ENCODE measurements around the gene SNTG2. TPM values are rescaled to one million over a fixed set of nuclear protein-coding genes. Genes with fewer than 3 reads are reported as not detected.
"Not testable (repeated sequence)": the region's sequence is repeated elsewhere in the genome, so short reads cannot be mapped to it uniquely, and the experiment has no call there.

SNTG2 gene
- total RNA-seq, 1 donor from 2014 or later = 0.17 TPM

DNA sequence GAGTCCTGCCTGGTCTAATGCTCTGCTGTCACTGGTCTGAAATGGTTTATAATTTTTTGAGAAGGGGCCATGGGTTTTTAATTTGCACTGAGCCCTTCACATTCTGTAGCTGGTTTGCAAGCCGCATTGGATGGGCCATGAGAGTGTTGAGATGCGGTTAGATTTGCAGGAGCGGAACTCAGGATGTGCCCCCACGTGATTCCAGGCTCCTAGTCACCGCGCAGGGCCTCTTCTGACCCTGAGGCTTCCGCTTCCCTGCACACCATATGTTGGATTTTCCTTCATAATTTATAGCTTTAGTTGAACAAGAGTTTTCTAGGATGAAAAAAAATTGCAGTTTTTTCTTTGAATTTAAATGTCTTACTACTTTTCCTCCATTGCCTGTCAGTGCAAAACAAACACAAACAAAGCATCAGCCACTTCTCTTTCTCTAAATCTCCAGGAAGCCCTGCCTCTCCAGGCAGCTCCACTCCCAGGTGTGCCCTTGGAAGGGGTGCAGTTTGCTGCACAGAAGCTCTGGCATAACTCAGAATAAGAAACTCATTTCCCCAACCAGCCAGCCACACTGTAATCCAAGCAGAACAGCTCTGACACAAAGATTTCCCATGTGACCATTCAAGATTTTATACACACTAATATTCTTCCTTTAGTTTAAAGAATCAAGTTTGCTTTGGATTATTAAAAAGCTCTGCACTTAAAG is 444.2 kb downstream of the SNTG2 start:
- no peak for DNase-seq

DNA sequence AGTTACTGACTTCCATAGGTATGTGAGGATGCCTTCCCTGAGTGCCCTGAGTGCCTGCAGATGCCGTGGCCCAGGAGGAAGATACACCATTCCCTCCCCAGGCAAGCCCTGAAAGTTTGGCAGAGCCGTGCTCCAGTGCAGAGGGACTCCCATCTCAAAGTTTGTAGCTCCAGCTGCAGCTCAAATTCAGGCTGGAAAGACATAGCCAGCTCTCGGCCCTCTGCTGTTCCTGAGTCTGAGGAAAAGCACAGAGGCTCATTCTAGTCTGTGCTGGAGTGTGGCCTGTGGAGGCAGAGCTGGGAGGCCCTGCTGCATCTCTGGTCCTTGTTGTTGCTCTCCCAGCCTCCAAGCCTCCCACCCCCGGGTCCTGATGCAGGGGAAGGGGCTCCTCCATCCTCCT is 446.7 kb downstream of the SNTG2 start:
- DNase-seq = no peak

DNA sequence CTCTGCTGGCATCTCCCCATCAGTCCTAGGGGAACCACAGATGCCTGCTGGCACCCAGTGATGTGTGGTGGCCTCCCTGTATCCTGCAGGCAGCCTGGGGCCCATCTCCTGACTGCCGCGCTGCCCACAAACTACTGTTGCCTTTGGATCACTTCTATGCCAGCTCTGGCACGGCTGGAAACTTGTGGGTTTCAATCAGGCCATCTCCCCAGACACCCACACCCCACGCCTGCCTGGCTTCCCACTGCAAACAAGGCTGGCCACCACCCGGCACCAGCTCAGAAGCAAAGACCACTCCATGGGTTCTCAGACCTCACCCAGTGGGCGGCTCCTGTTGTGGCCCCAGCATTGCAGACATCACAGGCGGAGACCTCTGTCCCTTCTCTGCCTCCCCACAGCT is 447.5 kb downstream of the SNTG2 start:
- no peak for DNase-seq

DNA sequence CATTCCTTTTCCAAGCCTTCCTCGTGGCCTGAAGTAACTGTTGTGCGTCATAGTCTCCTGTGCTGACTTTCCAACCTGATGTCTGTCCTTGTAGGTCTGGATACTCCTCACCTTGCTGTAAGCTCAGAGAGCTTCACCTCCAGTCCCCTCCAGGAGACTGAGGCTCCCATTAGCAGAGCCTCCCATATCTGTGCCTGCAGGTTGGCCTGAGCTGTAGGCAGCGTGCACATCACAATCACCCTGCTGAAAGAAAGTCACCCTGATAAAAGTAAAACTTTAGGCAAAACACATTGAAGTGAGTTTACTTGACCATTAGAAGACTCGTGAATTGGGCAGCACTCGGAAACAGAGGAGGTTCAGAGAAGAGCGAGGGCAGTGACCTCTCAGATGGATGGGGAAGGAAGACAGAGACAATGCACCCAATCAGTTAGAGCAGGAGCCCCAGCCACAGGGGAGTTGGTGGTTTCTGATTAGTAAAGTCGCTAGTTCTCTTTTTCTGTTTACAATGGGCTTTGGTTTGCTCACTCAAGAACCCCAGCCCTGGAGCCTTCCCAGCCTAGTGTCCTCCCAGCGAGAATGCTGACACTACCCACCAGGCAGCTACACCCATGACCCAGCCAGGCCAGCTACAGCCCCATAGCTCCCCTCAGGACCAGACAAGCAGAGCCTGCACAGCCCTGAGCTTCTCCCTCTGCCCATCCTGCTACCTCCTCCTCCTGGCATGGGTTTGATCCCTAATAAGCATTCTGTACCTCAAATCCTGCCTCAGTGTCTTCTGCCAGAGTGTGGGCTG is 450.5 kb downstream of the SNTG2 start:
- DNase-seq = no peak

DNA sequence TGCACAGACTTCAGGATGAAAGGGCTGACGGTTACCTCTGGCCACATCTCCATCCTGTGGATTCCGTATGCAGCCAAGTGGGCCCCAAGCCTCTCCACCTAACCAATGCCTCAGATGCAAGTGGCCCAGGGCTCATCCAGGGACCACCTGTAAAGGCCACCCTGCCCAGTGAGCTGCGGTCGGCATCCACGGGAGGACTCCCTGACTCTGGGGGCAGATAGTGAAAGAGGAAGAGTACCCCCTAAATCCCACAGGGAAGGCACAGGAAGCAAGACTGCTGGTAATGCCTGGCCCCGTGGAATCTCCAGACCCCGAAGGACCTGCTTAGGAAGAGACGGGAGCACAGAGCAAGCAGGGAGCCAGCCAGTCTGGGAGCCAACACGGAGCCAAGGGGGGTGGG is 451.4 kb downstream of the SNTG2 start:
- no peak for DNase-seq

DNA sequence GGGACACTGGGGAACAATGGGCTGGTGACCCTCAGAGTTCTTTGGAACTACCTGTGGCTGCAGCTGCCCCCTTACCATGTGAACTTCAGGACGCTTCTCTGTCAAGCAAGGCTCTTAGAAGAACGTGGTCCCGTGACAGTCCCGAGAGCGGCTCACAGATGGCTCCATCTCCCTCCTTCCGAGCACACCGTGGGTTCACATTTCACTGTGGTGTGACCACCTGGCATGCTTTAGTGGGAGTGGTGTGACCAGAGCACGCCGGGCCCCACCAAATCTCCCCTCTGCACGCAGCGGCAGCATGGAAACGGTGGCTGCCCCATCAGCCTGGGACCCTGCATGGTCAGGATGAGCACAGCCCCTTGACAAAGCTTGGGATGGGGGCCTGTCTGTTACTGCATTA is 452.9 kb downstream of the SNTG2 start:
- DNase-seq = no peak

DNA sequence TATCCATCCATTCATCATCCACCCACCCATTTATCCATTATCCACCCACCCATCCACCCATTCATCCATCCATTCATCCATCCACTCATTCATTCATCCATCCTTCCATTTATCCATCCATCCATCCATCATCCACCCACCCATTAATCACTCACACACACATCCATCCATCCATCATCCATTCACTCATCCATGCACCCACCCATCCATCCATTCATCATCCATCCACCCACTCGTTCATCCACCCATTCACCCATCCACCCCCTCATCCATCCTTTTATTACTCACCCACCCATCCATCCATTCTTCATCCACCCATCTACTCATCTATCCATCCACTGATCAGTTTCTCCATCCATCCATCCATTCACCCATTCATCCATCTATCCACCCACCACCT is 454.5 kb downstream of the SNTG2 start:
- no peak for DNase-seq

DNA sequence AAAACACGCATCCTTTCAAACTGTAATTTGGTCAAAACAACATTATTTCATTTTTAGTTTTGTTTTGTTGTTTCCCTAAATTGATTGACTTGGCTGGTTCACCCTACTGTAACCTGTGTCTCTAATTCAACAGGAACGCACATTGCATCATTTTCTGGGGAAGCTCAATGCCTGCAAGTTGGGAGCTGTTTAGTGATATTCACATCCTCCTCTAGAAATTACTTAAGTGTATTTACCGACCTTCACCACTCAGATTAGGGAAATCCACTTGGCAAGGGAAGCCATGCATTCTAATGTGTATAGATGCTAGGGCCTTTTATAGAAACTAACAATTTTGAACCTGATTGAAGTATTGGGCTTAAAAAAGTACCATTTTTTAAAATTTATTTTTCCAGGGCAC is 455.3 kb downstream of the SNTG2 start:
- DNase-seq = no peak

DNA sequence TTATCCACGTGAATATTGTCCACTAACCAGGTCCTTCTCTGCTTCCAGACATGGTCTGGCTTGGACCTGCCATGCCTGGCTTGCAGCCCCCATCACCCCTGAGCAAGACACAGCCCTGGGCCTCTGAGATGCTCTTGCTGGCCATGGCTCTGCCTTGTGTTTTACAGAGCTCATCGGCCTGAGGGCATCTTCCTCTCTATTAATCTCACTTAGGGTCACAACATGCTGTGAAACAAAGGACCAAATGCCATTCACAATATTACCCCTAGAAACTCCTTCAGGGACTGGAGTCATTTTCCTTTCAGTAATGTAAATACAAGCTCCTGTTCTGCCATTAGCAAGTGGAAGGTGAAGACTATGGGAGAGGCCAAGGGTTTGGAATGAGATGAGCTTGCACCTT is 455.8 kb downstream of the SNTG2 start:
- no peak for DNase-seq

DNA sequence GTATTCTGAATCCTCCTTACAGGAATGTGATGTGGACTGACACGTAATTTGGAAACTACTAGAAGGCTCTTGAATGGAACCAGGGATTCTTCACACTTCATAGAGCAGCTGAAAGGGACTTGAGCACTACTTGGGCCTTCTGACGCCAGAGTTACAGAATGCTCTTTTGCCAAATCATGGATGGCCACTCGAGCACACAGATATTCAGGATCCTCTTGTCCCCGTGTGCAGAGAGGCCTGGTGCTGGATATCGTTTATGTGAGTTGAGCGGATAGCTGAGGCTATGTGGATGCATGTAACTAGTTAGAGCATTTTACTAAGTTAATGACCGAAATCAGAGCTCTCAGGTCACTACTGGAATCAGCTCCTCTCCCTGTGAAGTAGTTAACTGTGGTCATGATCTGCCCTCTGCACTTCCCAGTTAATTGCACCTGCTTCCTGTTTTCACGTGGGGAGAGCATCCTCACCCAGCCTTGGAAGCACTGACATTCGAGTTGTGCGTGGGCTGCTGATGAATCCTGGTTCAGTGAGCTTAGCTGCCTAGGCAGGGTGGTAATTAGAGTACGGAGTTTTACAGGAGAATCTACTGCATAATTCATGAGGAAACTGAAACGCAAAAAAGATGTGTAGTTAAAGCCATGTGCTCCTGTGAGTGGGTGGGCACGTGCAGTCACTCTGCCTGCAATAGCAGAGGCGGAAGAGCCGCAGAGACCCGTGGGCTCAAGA is 457.5 kb downstream of the SNTG2 start:
- no peak for DNase-seq

DNA sequence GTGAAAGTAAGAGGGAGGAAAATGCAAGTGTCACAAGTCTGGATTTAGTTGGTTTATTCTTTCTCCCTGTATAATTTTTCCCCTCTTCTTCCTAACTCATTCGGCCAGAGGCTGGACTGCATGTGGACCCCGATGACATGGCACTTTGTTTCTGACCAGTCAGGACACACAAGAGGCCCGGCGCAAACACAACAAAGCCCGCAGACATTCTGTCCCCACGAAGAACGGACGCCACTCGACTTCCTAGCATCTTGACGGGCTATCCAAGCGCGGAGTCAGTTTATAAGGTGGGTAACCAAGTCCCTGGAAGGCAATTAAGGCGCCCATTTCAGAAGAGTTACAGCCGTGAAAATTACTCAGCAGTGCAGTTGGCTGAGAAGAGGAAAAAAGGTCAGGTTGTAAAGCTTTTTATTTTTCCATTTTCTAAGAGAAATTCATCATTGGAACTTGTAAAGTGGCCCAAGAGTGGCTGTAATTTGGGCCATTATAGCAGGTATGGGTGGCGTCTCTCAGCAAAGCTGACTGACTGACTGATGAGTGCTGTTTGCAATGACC is 462.6 kb downstream of the SNTG2 start, which contains the start of gene TPO:
Gene TPO, plus strand, starts transcription at position 308 of the 555 bp plus-strand sequence. CDS start 946 bp downstream, outside the sequence.
- no peak for DNase-seq

DNA sequence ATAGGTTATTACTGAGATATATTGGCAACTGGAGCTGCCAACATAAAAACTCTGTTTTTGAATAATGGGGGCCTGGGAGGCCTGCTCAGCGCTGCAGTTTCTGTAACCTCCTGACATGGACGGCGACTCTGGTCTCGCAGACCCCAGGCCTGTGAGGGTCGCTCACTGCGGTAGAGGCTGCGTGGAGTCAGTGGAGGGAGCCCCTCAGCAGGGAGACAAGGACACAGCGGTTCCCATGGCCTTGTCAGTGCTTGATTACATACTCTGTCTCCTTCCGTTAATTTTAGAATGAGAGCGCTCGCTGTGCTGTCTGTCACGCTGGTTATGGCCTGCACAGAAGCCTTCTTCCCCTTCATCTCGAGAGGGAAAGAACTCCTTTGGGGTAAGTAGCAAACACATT is 463.5 kb downstream of the SNTG2 start:
- no peak for DNase-seq

DNA sequence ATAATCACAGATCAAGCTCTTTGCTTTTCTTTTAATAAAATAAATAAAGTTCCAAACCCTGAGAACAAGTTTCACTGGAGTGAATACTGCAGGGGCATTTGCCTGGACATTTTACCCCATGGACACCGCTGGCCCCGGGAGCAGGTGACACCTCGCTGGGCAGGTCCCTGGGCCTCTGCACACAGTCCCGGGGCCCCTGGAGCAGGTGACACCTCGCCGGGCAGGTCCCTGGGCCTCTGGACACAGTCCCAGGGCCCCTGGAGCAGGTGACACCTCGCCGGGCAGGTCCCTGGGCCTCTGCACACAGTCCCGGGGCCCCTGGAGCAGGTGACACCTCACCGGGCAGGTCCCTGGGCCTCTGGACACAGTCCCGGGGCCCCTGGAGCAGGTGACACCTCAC is 464.3 kb downstream of the SNTG2 start:
- DNase-seq = not testable (repeated sequence)

DNA sequence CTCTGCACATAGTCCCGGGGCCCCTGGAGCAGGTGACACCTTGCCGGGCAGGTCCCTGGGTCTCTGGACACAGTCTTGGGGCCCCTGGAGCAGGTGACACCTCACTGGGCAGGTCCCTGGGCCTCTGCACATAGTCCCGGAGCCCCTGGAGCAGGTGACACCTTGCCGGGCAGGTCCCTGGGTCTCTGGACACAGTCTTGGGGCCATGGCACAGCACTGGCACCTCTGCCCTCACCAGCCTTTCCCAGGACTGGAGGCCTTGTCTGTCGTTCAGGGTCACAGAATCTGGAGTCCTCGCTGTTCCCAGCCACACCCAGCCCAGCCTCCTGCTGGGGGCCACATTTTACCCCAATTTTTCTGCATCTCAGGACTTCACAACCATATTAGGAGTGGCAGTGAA is 464.9 kb downstream of the SNTG2 start:
- no peak for DNase-seq

Measured in dermis blood vessel endothelial cell (primary cell).